Progenitor cell of endocrine pancreas (in vitro differentiated cells): ENCODE data around the gene BICC1. TPM values are rescaled to one million over a fixed set of nuclear protein-coding genes. Genes with fewer than 3 reads are reported as not detected.
A peak's percentile ranks its signal among the peaks of the same experiment; 100 is the strongest.

Experiments
- DNase-seq: peaks from one replicate; pipeline ENCODE4 v3.0.0; 2021; ENCODE audit warnings: low spot score; ENCODE audit not compliant: unreplicated experiment
- H3K27ac Mint-ChIP-seq: 2 replicates; pipeline ENCODE4 v1.8.0; 2021; ENCODE audit warnings: mild to moderate bottlenecking, moderate library complexity, mixed read lengths
- H3K27me3 Mint-ChIP-seq: 2 replicates; pipeline ENCODE4 v1.8.0; 2021; ENCODE audit warnings: mixed read lengths
- H3K36me3 Mint-ChIP-seq: 2 replicates; pipeline ENCODE4 v1.8.0; 2022; ENCODE audit warnings: mixed read lengths; ENCODE audit not compliant: insufficient read depth
- H3K4me1 Mint-ChIP-seq: 2 replicates; pipeline ENCODE4 v1.8.0; 2021; ENCODE audit warnings: low read depth, mixed read lengths
- H3K4me3 Mint-ChIP-seq: 2 replicates; pipeline ENCODE4 v1.8.0; 2021; ENCODE audit warnings: low read depth, mild to moderate bottlenecking, moderate library complexity, mixed read lengths
- H3K9me3 Mint-ChIP-seq: 2 replicates; pipeline ENCODE4 v1.8.0; 2021; ENCODE audit warnings: low read depth, mixed read lengths
- CTCF ChIP-seq: fragments of 200-600 bp; sonication (generic); IDR thresholded peaks from one replicate; pipeline ENCODE4 v1.5.0; 2021; ENCODE audit warnings: antibody characterized with exemption, mild to moderate bottlenecking; ENCODE audit not compliant: unreplicated experiment
- total RNA-seq: library from RNA; stranded (reverse); gene quantifications from 2 replicates; pipeline ENCODE4 v1.2.1, GENCODE V29; 2021

BICC1 gene
- total RNA-seq, 1 donor from 2014 or later, result 4.9 TPM

GRCh38 chr10:58529077-58529728, 16.5 kb downstream of the BICC1 start:
- Mint-ChIP-seq H3K27ac (no peak overlapping the region), H3K4me1 (no peaks in the 10 kb centered on the region), H3K27me3 (no peaks in the 10 kb centered on the region), H3K4me3 (no peak overlapping the region), H3K36me3 (peaks cover 2% of the 10 kb centered on the region), H3K9me3 (peaks cover 7% of the 10 kb centered on the region)
- TF ChIP-seq CTCF, result no peak
- no peak for DNase-seq

- Mint-ChIP-seq H3K9me3 (peaks cover 23% of the 10 kb centered on the region), H3K27ac (no peak overlapping the region), H3K27me3 (no peaks in the 10 kb centered on the region), H3K4me1 (no peaks in the 10 kb centered on the region), H3K4me3 (no peak overlapping the region), H3K36me3 (peaks cover 3% of the 10 kb centered on the region)
- DNase-seq, result peak; percentile 53
- peak; percentile 81 for TF ChIP-seq CTCF
These were observed 18.5 kb downstream of the BICC1 start for GRCh38 chr10:58531084-58531695.

- Mint-ChIP-seq H3K4me3 (no peak overlapping the region), H3K9me3 (peaks cover 42% of the 10 kb centered on the region)
These were observed 22.6 kb downstream of the BICC1 start for GRCh38 chr10:58535311-58535710.

GRCh38 chr10:58543141-58543540, 30.5 kb downstream of the BICC1 start:
- TF ChIP-seq CTCF, result no peak
- no peaks in the 10 kb centered on the region for H3K27me3 Mint-ChIP-seq
- H3K36me3 Mint-ChIP-seq, result no peaks in the 10 kb centered on the region
- DNase-seq, result no peak
- peaks cover 6% of the 10 kb centered on the region for H3K9me3 Mint-ChIP-seq
- H3K27ac Mint-ChIP-seq, result no peak overlapping the region
- no peaks in the 10 kb centered on the region for H3K4me1 Mint-ChIP-seq
- no peak overlapping the region for H3K4me3 Mint-ChIP-seq

More at GRCh38 chr10:58535311-58535710, 22.6 kb downstream of the BICC1 start:
- Mint-ChIP-seq H3K27ac (no peak overlapping the region), H3K4me1 (no peaks in the 10 kb centered on the region), H3K36me3 (peaks cover 3% of the 10 kb centered on the region), H3K27me3 (no peaks in the 10 kb centered on the region)
- DNase-seq, result no peak
- no peak for TF ChIP-seq CTCF

GRCh38 chr10:58544135-58544534, 31.5 kb downstream of the BICC1 start:
- TF ChIP-seq CTCF, result no peak
- H3K4me1 Mint-ChIP-seq, result no peaks in the 10 kb centered on the region
- no peaks in the 10 kb centered on the region for H3K9me3 Mint-ChIP-seq
- no peaks in the 10 kb centered on the region for H3K27me3 Mint-ChIP-seq
- DNase-seq, result no peak
- H3K36me3 Mint-ChIP-seq, result no peaks in the 10 kb centered on the region
- no peak overlapping the region for H3K4me3 Mint-ChIP-seq
- H3K27ac Mint-ChIP-seq, result no peak overlapping the region
